ENCODE data around the gene BLACAT1.

DNA sequence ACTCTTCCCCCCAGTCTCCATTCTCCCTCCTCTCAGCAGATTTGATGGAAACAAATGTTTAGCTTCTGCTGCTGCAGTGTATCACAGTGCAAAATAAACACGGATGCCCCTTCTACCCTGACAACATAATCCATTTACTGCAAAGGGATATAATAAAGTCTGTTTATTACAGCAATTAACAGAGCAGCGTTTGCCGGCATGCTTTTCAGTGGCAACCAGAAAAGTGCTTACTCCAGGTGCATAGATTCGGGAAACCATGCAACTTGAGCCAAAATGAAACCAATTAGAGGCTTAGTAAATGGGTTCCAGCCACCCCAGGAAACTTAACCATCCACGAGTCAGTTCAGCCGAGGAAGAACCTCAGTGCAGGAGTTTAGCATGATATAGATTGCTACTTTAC, 21.1 kb downstream of the BLACAT1 start:
- TF ChIP-seq RXRA (IDR thresholded peaks at IDR 0.05; ENCODE audit: borderline replicate concordance, low read depth), result no peak
- TF ChIP-seq POLR2AphosphoS5 (IDR thresholded peaks at IDR 0.05; ENCODE audit: low read depth, low read length), result no peak
- TF ChIP-seq, protein P1, sequence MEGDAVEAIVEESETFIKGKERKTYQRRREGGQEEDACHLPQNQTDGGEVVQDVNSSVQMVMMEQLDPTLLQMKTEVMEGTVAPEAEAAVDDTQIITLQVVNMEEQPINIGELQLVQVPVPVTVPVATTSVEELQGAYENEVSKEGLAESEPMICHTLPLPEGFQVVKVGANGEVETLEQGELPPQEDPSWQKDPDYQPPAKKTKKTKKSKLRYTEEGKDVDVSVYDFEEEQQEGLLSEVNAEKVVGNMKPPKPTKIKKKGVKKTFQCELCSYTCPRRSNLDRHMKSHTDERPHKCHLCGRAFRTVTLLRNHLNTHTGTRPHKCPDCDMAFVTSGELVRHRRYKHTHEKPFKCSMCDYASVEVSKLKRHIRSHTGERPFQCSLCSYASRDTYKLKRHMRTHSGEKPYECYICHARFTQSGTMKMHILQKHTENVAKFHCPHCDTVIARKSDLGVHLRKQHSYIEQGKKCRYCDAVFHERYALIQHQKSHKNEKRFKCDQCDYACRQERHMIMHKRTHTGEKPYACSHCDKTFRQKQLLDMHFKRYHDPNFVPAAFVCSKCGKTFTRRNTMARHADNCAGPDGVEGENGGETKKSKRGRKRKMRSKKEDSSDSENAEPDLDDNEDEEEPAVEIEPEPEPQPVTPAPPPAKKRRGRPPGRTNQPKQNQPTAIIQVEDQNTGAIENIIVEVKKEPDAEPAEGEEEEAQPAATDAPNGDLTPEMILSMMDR (IDR thresholded peaks at IDR 0.05), result no peak
- TF ChIP-seq RCOR1 (IDR thresholded peaks at IDR 0.05; ENCODE audit: low read length), result no peak
